Panc1 (cell line): ENCODE measurements around the gene PYGO2. TPM values are rescaled to one million over a fixed set of nuclear protein-coding genes. Genes with fewer than 3 reads are reported as not detected.

Experiments
- ATAC-seq: fragments of 200-7000 bp; cut with Tn5 transposase; 2 replicates; pipeline ENCODE4 v1.9.1; 2020; ENCODE audit warnings: mild to moderate bottlenecking, moderate library complexity
- BruUV-seq: library from RNA; stranded (reverse); fragments of 400-500 nt; replicated peaks from 2 replicates; lab custom pipeline; 2021; lab: Mats Ljungman, UMichigan
- CTCF ChIA-PET: fragments of 300-600 bp; sonication (Branson Sonifier 250); formaldehyde crosslinking; loops from one replicate; lab custom pipeline; 2022; ENCODE audit warnings: antibody characterized with exemption; lab: Charles Lee
- POLR2A ChIA-PET: fragments of 300-600 bp; sonication (Branson Sonifier 250); formaldehyde crosslinking; loops from one replicate; lab custom pipeline; 2022; ENCODE audit warnings: antibody characterized with exemption; lab: Charles Lee
- DNase-seq: peaks from one replicate; pipeline ENCODE4 v3.0.0-alpha.2; 2010; ENCODE audit warnings: low read depth, low spot score
- H3K27ac ChIP-seq: 2 replicates; pipeline ENCODE4 v1.5.1; 2011; ENCODE audit warnings: mild to moderate bottlenecking, low read length, inconsistent platforms
- H3K27me3 ChIP-seq: fragments of 200-500 bp; sonication (Bioruptor generic); 2 replicates; pipeline ENCODE4 v1.6.0; 2014; ENCODE audit warnings: low read length, inconsistent platforms; ENCODE audit not compliant: control insufficient read depth, insufficient read depth
- H3K36me3 ChIP-seq: fragments of 200-500 bp; sonication (Bioruptor generic); 2 replicates; pipeline ENCODE4 v1.5.1; 2014; ENCODE audit warnings: inconsistent platforms, mild to moderate bottlenecking, low read length, moderate library complexity; ENCODE audit not compliant: control insufficient read depth, insufficient read depth
- H3K4me1 ChIP-seq: 2 replicates; pipeline ENCODE4 v1.5.1; 2011; ENCODE audit warnings: inconsistent platforms, mild to moderate bottlenecking, low read length, moderate library complexity; ENCODE audit not compliant: control insufficient read depth, insufficient read depth
- H3K4me3 ChIP-seq, 2 experiments: 2 replicates each; pipeline ENCODE4 v1.5.1; 2011 to 2012; ENCODE audit warnings: low read depth in 2 of 2, low read length in 2 of 2, mild to moderate bottlenecking in 2 of 2, inconsistent platforms in 1 of 2, moderate library complexity in 1 of 2
- H3K9me3 ChIP-seq: fragments of 200-500 bp; sonication (Bioruptor generic); 2 replicates; pipeline ENCODE4 v1.5.1; 2014; ENCODE audit warnings: low read depth, mild to moderate bottlenecking, inconsistent platforms, low read length, moderate library complexity; ENCODE audit not compliant: control insufficient read depth, insufficient read depth
- POLR2AphosphoS5 ChIP-seq: IDR thresholded peaks from 2 replicates; pipeline ENCODE4 v1.6.1; 2012; ENCODE audit warnings: mild to moderate bottlenecking, low read depth, low read length, moderate library complexity
- SIN3A ChIP-seq: IDR thresholded peaks from 2 replicates; pipeline ENCODE4 v1.6.1; 2012; ENCODE audit warnings: low read depth, mild to moderate bottlenecking, low read length, moderate library complexity, borderline replicate concordance; ENCODE audit not compliant: insufficient read depth
- TCF7L2 ChIP-seq: IDR thresholded peaks from 2 replicates; pipeline ENCODE4 v1.6.1; 2011; ENCODE audit warnings: mild to moderate bottlenecking, low read depth, low read length, inconsistent platforms
- in situ Hi-C: cut with HindIII; loops from 2 replicates; pipeline ENCODE4 v1.10.0; 2016; ENCODE audit warnings: low sequenced_read_pairs, low pct_unique_long_range_greater_than_20kb
- intact Hi-C: fragments of 100-400 bp; cut with micrococcal nuclease; formaldehyde crosslinking; loops from one replicate; pipeline ENCODE4 v1.10.0; 2022; ENCODE audit not compliant: unreplicated experiment
- total RNA-seq: library from RNA; stranded (reverse); gene quantifications from one replicate; pipeline ENCODE4 v1.2.1, GENCODE V29; 2021; ENCODE audit not compliant: unreplicated experiment
- TF ChIP-seq, protein P1 (sequence below): fragments of 450-650 bp; IDR thresholded peaks from 2 replicates; pipeline ENCODE4 v1.5.1; 2017; ENCODE audit warnings: mild to moderate bottlenecking
- TF ChIP-seq, protein P2 (sequence below), 2 experiments: IDR thresholded peaks; 2 replicates each; pipeline ENCODE4 v1.6.1; 2011 to 2012; ENCODE audit warnings: low read depth in 2 of 2, control low read depth in 1 of 2, low read length in 1 of 2, mild to moderate bottlenecking in 1 of 2, moderate library complexity in 1 of 2; ENCODE audit not compliant: insufficient read depth in 1 of 2

PYGO2 gene
- total RNA-seq, 1 experiment from 2014 or later = 41.1 TPM

- intact Hi-C loops = loop anchor here (5.0 kb wide), 1 partner anchor 274 kb away; no protein-coding TSS in a partner anchor
These were observed 39.8 kb upstream of the PYGO2 start for GRCh38 chr1:155001425-155001674.

DNA sequence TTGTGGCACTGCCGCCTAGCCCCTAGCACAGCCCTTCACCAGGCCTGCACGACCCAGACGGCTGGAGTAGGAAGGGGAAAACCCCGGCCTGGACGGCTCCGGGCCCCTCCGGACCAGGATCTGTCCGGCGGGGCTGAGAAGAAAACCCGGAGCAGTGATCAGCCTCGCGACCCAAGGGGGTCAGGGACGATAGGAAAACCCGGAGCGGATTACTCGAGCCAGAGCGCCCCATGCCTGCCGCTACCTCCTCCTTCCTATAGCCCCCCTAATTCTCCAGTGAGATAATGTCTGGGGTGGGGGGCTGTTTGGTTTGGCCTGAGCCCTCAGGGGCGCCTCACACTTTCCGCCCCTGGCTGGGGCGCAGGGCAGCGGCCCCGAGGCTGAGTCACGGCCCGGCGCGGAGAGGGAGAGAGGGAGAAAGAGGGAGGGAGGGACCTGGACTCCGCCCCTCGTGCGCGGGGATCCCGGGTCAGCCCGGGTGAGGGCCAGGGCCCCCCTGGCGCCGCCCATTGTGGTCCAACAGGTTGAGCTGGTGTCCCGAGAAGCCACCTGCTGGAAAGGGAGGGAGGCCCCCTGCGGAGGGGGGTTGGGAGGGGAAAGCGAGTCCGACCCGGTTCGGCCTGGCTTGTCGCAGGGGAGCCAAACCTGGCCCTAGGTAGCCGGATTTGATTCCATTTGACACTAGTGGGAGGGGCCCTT lies 39.3 kb upstream of the PYGO2 start:
- peak overlapping the region; percentile 69 to 74 for H3K4me3 ChIP-seq
- no peaks in the 10 kb centered on the region for H3K27me3 ChIP-seq
- in situ Hi-C loops = no loop called here
- intact Hi-C loops = loop anchor here (5.0 kb wide), 1 partner anchor 274 kb away; no protein-coding TSS in a partner anchor
- BruUV-seq = no TSS peak
- ChIA-PET POLR2A (interaction anchor here (0.7 kb wide), 1 partner anchor 27 kb away, joined by 3 read pairs; the partner anchor contains the start of gene CKS1B), CTCF (interaction anchor here (0.7 to 1.8 kb wide), 2 partner anchors 16 to 166 kb away, joined by 3 to 6 read pairs; no protein-coding TSS in a partner anchor)
- H3K36me3 ChIP-seq = peaks cover 3% of the 10 kb centered on the region; the same call in 1 of the 2 replicates
- H3K4me1 ChIP-seq = peaks cover 25% of the 10 kb centered on the region
- H3K27ac ChIP-seq = peak overlapping the region; percentile 94
- DNase-seq = no peak
- no peaks in the 10 kb centered on the region for H3K9me3 ChIP-seq
- TF ChIP-seq, protein P1, sequence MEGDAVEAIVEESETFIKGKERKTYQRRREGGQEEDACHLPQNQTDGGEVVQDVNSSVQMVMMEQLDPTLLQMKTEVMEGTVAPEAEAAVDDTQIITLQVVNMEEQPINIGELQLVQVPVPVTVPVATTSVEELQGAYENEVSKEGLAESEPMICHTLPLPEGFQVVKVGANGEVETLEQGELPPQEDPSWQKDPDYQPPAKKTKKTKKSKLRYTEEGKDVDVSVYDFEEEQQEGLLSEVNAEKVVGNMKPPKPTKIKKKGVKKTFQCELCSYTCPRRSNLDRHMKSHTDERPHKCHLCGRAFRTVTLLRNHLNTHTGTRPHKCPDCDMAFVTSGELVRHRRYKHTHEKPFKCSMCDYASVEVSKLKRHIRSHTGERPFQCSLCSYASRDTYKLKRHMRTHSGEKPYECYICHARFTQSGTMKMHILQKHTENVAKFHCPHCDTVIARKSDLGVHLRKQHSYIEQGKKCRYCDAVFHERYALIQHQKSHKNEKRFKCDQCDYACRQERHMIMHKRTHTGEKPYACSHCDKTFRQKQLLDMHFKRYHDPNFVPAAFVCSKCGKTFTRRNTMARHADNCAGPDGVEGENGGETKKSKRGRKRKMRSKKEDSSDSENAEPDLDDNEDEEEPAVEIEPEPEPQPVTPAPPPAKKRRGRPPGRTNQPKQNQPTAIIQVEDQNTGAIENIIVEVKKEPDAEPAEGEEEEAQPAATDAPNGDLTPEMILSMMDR = no peak
- TF ChIP-seq SIN3A = no peak; the same call in 1 of the 2 replicates
- peak; percentile 55; the same call in 1 of the 2 replicates for TF ChIP-seq POLR2AphosphoS5
- TF ChIP-seq, protein P2, sequence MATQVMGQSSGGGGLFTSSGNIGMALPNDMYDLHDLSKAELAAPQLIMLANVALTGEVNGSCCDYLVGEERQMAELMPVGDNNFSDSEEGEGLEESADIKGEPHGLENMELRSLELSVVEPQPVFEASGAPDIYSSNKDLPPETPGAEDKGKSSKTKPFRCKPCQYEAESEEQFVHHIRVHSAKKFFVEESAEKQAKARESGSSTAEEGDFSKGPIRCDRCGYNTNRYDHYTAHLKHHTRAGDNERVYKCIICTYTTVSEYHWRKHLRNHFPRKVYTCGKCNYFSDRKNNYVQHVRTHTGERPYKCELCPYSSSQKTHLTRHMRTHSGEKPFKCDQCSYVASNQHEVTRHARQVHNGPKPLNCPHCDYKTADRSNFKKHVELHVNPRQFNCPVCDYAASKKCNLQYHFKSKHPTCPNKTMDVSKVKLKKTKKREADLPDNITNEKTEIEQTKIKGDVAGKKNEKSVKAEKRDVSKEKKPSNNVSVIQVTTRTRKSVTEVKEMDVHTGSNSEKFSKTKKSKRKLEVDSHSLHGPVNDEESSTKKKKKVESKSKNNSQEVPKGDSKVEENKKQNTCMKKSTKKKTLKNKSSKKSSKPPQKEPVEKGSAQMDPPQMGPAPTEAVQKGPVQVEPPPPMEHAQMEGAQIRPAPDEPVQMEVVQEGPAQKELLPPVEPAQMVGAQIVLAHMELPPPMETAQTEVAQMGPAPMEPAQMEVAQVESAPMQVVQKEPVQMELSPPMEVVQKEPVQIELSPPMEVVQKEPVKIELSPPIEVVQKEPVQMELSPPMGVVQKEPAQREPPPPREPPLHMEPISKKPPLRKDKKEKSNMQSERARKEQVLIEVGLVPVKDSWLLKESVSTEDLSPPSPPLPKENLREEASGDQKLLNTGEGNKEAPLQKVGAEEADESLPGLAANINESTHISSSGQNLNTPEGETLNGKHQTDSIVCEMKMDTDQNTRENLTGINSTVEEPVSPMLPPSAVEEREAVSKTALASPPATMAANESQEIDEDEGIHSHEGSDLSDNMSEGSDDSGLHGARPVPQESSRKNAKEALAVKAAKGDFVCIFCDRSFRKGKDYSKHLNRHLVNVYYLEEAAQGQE (IDR thresholded peaks at IDR 0.05; ENCODE audit: insufficient read depth in 1 of 2, low read depth in 2 of 2, low read length in 1 of 2) = no peak
- TF ChIP-seq TCF7L2 = peak; percentile 26; the same call in 1 of the 2 replicates
- peak; percentile 66 for ATAC-seq

More at GRCh38 chr1:155001425-155001674, 39.8 kb upstream of the PYGO2 start:
- ChIA-PET POLR2A (interaction anchor here (0.7 kb wide), 1 partner anchor 27 kb away, joined by 3 read pairs; the partner anchor contains the start of gene CKS1B), CTCF (interaction anchor here (0.7 to 1.8 kb wide), 2 partner anchors 16 to 165 kb away, joined by 3 to 6 read pairs; no protein-coding TSS in a partner anchor)
- H3K27me3 ChIP-seq = no peaks in the 10 kb centered on the region
- no peaks in the 10 kb centered on the region for H3K9me3 ChIP-seq
- H3K4me1 ChIP-seq = peaks cover 29% of the 10 kb centered on the region
- in situ Hi-C loops = no loop called here
- TF ChIP-seq, protein P2 (IDR thresholded peaks at IDR 0.05; ENCODE audit: insufficient read depth in 1 of 2, low read depth in 2 of 2, low read length in 1 of 2) = no peak
- TF ChIP-seq SIN3A (no peak), TCF7L2 (no peak), POLR2AphosphoS5 (no peak)
- TF ChIP-seq, protein P1 = no peak
- H3K4me3 ChIP-seq = peak overlapping the region; percentile 69 to 74
- peaks cover 3% of the 10 kb centered on the region; the same call in 1 of the 2 replicates for H3K36me3 ChIP-seq
- DNase-seq = no peak
- peak overlapping the region; percentile 94 for H3K27ac ChIP-seq
- ATAC-seq = peak; percentile 4; the same call in 1 of the 2 replicates
- TSS peak; percentile 81 for BruUV-seq
